ENCODE data around the gene ZIC2. TPM values are rescaled to one million over a fixed set of nuclear protein-coding genes. Genes with fewer than 3 reads are reported as not detected.

The ZIC2 gene
- total RNA-seq, 1 experiment from 2014 or later = 44.4 TPM

DNA sequence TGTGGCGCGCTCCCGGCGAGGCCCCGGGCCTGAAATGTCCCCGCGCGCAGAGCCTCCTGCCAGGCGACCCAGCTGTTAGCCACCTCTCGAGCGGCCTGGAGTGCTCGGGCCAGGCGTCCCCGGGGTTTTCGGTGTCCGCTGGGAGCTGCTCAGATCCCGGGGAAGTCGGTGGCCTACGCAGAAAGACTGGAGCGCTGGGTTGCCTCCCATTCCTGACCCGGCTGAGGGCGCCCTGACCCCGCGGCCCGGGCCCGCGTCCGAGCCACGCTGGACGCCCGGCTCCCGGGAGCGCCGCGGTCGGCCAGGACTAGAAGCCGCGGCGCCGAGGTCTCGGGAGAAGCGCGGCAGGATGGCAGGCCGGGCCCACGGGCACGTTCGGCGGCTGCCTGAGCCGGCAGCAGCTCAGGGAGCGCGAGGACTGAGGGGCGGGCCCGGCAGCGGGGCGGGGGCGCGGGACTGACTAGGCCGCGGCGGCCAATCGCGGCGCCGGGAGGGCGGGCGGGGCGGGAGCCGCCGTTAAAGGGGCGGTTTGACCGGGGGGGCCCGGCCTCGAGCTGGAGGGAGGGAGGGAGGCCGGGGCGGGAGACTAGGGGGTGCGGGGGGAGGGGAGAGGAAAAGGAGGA is 1.3 kb upstream of the ZIC2 start:
- Histone ChIP-seq H3K4me1 (ENCODE audit: control insufficient read depth in 1 of 2, insufficient read depth in 2 of 2, low read length in 2 of 2) (peaks cover 15 to 28% of the 10 kb centered on the region in 2 experiments), H2AFZ (ENCODE audit: low read depth, low read length, poor library complexity, severe bottlenecking) (no peak overlapping the region), H3K4me2 (ENCODE audit: low read length) (peak overlapping the region; percentile 99), H3K36me3 (ENCODE audit: control insufficient read depth in 1 of 2, insufficient read depth in 2 of 2, low read length in 2 of 2) (no peaks in the 10 kb centered on the region; a peak in 1 of 4 replicates), H3K79me2 (ENCODE audit: insufficient read depth, low read length) (peaks cover 32% of the 10 kb centered on the region), H3K9ac (ENCODE audit: low read length) (peak overlapping the region; percentile 76), H3K27ac (ENCODE audit: low read depth, low read length) (peak overlapping the region; percentile 100), H3K9me2 (ENCODE audit: insufficient read depth) (no peaks in the 10 kb centered on the region), H3K27me3 (ENCODE audit: insufficient read depth, low read length) (no peaks in the 10 kb centered on the region), H3K9me3 (ENCODE audit: control insufficient read depth in 1 of 2, insufficient read depth in 1 of 2, low read depth in 1 of 2, low read length in 2 of 2) (no peaks in the 10 kb centered on the region), H3K4me3 (replicated peaks in 1 of 2; ENCODE audit: low read depth in 1 of 2, low read length in 2 of 2) (peak overlapping the region; percentile 85 to 96), H4K20me1 (ENCODE audit: insufficient read depth) (no peaks in the 10 kb centered on the region)
- TF ChIP-seq ZNF274 (IDR thresholded peaks at IDR 0.05; ENCODE audit: low read depth, low read length) (no peak), SP1 (IDR thresholded peaks at IDR 0.05; ENCODE audit: low read depth) (no peak), POLR2AphosphoS5 (IDR thresholded peaks at IDR 0.05; ENCODE audit: low read depth, low read length) (peak; percentile 80), FOSL1 (IDR thresholded peaks at IDR 0.05; ENCODE audit: low read depth) (no peak), EGR1 (IDR thresholded peaks at IDR 0.05; ENCODE audit: low read depth) (no peak), SIN3A (IDR thresholded peaks at IDR 0.05; ENCODE audit: low read depth) (no peak), POLR2A (IDR thresholded peaks at IDR 0.05; ENCODE audit: borderline replicate concordance, extremely low read depth, insufficient read depth, insufficient read length) (peak; percentile 31), RAD21 (IDR thresholded peaks at IDR 0.05; ENCODE audit: low read depth) (no peak), ZFX (IDR thresholded peaks at IDR 0.05) (peak; percentile 78)
- TF ChIP-seq, protein P1, sequence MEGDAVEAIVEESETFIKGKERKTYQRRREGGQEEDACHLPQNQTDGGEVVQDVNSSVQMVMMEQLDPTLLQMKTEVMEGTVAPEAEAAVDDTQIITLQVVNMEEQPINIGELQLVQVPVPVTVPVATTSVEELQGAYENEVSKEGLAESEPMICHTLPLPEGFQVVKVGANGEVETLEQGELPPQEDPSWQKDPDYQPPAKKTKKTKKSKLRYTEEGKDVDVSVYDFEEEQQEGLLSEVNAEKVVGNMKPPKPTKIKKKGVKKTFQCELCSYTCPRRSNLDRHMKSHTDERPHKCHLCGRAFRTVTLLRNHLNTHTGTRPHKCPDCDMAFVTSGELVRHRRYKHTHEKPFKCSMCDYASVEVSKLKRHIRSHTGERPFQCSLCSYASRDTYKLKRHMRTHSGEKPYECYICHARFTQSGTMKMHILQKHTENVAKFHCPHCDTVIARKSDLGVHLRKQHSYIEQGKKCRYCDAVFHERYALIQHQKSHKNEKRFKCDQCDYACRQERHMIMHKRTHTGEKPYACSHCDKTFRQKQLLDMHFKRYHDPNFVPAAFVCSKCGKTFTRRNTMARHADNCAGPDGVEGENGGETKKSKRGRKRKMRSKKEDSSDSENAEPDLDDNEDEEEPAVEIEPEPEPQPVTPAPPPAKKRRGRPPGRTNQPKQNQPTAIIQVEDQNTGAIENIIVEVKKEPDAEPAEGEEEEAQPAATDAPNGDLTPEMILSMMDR (IDR thresholded peaks at IDR 0.05 in 2 of 3, conservative IDR thresholded peaks at IDR 0.05 in 1 of 3; ENCODE audit: borderline replicate concordance in 1 of 3, insufficient read depth in 1 of 3, low read depth in 2 of 3, low read length in 2 of 3) = no peak
- TF ChIP-seq, protein P2, sequence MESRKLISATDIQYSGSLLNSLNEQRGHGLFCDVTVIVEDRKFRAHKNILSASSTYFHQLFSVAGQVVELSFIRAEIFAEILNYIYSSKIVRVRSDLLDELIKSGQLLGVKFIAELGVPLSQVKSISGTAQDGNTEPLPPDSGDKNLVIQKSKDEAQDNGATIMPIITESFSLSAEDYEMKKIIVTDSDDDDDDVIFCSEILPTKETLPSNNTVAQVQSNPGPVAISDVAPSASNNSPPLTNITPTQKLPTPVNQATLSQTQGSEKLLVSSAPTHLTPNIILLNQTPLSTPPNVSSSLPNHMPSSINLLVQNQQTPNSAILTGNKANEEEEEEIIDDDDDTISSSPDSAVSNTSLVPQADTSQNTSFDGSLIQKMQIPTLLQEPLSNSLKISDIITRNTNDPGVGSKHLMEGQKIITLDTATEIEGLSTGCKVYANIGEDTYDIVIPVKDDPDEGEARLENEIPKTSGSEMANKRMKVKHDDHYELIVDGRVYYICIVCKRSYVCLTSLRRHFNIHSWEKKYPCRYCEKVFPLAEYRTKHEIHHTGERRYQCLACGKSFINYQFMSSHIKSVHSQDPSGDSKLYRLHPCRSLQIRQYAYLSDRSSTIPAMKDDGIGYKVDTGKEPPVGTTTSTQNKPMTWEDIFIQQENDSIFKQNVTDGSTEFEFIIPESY (IDR thresholded peaks at IDR 0.05; ENCODE audit: extremely low read depth, insufficient replicate concordance, low read length) = no peak
- DNase-seq (ENCODE audit: low read depth, low spot score) (peak; percentile 52), ATAC-seq (peak; percentile 72)
- BruUV-seq (replicated peaks) = no TSS peak
- CTCF ChIA-PET = interaction anchor here (1.1 to 1.6 kb wide), 2 partner anchors 10 to 64 kb away, joined by 3 to 5 read pairs; no protein-coding TSS in a partner anchor
- RAD21 ChIA-PET (ENCODE audit: low non-redundant PET in 1 of 2, low total read pairs in 2 of 2, uncharacterized antibody in 2 of 2, unreplicated experiment in 2 of 2) = interaction anchor here in 1 of 2 experiments (0.5 to 0.6 kb wide), 3 partner anchors 440 to 689 kb away, joined by 3 to 5 read pairs (median 3); no protein-coding TSS in a partner anchor
- POLR2A ChIA-PET = interaction anchor here (1.0 to 2.1 kb wide), 2 partner anchors 10 to 325 kb away, joined by 3 to 21 read pairs; partner anchors contain the start of gene ZIC5
- intact Hi-C loops (cut with micrococcal nuclease) = no loop called here

Measured in HCT116 (cell line).